ENCODE measurements around the gene MRPS34. TPM values are rescaled to one million over a fixed set of nuclear protein-coding genes. Genes with fewer than 3 reads are reported as not detected.
A peak's percentile ranks its signal among the peaks of the same experiment; 100 is the strongest.

MRPS34 gene
- total and polyA plus RNA-seq, 10 of the 15 experiments (the other 5 are each of a cell fraction or from before 2014, with no cell fraction given), result 3.6 to 285 (median 147) TPM

DNA sequence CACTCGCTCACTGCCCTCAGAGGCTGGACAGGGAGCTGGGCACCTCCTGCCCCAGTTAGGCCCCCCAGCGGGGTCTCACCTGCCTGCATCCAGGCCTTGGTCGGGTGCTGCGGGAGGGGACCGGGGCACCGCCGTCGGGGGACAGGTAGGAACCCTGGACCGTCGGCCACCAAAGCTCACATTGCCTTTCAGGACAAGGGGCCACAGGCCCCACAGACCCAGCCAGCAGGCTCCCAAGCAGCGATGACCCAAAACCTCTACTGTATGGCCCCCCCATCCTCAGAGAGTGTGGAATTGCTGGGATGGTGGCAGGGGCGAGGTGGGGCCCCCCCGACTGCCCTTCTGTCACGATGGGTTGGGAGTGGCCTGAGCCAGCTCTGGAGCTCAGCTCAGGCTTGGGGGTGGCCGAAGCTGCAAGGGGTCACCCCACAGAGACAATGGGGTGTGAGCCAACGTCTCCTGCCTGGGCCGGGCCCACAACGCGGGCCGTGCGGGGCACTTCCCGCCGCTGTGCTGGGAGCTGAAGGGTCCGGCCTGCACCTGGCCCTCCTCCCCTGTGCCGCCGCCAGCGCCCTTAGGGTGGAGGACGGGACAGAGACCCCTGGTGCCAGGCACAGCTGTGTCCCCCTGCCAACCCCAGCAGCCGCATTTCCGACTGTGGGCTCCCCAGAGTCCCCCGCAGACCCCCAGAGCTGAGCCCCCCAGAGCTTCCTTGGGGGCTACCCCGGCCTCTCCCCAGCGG is 20.1 kb upstream of the MRPS34 start (continued):
- TF ChIP-seq, protein P1, sequence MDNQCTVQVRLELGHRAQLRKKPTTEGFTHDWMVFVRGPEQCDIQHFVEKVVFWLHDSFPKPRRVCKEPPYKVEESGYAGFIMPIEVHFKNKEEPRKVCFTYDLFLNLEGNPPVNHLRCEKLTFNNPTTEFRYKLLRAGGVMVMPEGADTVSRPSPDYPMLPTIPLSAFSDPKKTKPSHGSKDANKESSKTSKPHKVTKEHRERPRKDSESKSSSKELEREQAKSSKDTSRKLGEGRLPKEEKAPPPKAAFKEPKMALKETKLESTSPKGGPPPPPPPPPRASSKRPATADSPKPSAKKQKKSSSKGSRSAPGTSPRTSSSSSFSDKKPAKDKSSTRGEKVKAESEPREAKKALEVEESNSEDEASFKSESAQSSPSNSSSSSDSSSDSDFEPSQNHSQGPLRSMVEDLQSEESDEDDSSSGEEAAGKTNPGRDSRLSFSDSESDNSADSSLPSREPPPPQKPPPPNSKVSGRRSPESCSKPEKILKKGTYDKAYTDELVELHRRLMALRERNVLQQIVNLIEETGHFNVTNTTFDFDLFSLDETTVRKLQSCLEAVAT (IDR thresholded peaks at IDR 0.05), result no peak
- TF ChIP-seq CHD2 (IDR thresholded peaks at IDR 0.05; ENCODE audit: borderline replicate concordance, low read depth, low read length) (no peak), POLR2AphosphoS2 (IDR thresholded peaks at IDR 0.05; ENCODE audit: low read depth, low read length) (no peak)
- TF ChIP-seq, protein P2, sequence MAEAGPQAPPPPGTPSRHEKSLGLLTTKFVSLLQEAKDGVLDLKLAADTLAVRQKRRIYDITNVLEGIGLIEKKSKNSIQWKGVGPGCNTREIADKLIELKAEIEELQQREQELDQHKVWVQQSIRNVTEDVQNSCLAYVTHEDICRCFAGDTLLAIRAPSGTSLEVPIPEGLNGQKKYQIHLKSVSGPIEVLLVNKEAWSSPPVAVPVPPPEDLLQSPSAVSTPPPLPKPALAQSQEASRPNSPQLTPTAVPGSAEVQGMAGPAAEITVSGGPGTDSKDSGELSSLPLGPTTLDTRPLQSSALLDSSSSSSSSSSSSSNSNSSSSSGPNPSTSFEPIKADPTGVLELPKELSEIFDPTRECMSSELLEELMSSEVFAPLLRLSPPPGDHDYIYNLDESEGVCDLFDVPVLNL (IDR thresholded peaks at IDR 0.05; ENCODE audit: low read depth, low read length), result no peak

DNA sequence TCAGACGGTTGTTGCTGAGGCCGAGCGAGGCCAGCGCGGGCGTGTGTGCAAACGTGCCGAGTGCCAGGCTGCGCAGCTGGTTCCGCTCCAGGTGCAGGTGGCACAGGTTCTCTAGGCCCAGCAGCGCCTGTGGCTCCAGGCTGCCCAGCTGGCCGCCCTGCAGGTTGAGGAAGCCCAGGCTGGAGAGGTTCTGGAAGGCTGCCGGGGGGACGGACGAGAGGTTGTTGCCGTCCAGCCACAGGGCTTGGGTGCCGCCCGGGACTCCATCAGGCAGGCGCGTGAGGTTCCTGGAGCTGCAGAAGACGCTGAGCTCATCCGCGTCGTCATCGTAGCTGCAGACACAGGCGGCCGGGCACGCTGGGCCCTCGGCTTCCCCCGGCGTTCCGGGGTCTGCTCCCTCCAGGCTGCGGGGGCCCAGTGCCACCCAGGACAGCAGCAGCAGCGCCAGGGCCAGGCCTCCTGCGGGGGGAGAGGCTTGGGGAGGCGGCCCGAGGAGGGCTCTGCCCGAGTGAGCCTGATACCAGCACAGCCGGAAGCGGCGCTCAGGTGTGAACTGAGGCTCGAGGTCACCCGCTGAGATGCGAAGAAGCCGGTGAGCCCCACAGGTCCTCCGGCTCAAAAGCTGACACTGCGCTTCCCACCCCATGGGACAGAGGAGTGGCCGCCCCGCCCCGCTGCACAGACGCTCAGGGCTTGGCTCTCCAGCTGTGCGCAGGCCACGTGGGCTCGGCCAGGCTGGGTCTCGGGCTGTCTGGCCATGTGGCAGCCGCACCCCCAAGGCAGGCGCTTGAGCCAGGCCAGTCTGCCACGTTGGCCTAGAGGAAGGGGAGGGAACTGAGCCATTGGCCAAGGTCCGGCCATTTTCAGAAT is 19.2 kb upstream of the MRPS34 start:
- Histone ChIP-seq H3K4me1 (ENCODE audit: control insufficient read depth, insufficient read depth, low read length) (no peaks in the 10 kb centered on the region), H3K27ac (ENCODE audit: control insufficient read depth, insufficient read depth) (no peak overlapping the region), H3K36me3 (ENCODE audit: control insufficient read depth in 2 of 2, insufficient read depth in 2 of 2, low read length in 1 of 2) (peaks cover 0 to 9% of the 10 kb centered on the region in 2 experiments; a peak in 3 of 4 replicates), H2AFZ (ENCODE audit: control insufficient read depth, low read depth, low read length) (no peak overlapping the region), H3K9me3 (replicated peaks; ENCODE audit: control insufficient read depth, insufficient read depth, low read length) (no peaks in the 10 kb centered on the region), H3K4me3 (no peak overlapping the region), H3K79me2 (ENCODE audit: control insufficient read depth, insufficient read depth, low read length) (no peaks in the 10 kb centered on the region; the same call in 1 of the 2 replicates), H3K9ac (ENCODE audit: control insufficient read depth, insufficient read depth, low read length) (no peak overlapping the region), H3K4me2 (ENCODE audit: control insufficient read depth, insufficient read depth) (no peak overlapping the region), H4K20me1 (ENCODE audit: control insufficient read depth, insufficient read depth) (no peaks in the 10 kb centered on the region), H3K27me3 (replicated peaks in 1 of 2; ENCODE audit: control insufficient read depth in 2 of 2, insufficient read depth in 2 of 2, low read length in 1 of 2) (no peaks in the 10 kb centered on the region)
- DNase-seq (ENCODE audit: low read depth, low spot score) (no peak), ATAC-seq (no peak), FAIRE-seq (no peak)
- whole genome bisulfite sequencing (ENCODE audit: insufficient coverage, insufficient replicate concordance, low lambda C conversion rate, missing lambda C conversion rate), result 94% methylated on average over 42 of the region's 59 CpGs
- intact Hi-C loops (cut with micrococcal nuclease; ENCODE audit: unreplicated experiment) (no loop called here), in situ Hi-C loops (cut with MboI) (no loop called here)
- TF ChIP-seq SIX5 (IDR thresholded peaks at IDR 0.05; ENCODE audit: low read depth, low read length, severe bottlenecking), result no peak
- TF ChIP-seq, protein P3, sequence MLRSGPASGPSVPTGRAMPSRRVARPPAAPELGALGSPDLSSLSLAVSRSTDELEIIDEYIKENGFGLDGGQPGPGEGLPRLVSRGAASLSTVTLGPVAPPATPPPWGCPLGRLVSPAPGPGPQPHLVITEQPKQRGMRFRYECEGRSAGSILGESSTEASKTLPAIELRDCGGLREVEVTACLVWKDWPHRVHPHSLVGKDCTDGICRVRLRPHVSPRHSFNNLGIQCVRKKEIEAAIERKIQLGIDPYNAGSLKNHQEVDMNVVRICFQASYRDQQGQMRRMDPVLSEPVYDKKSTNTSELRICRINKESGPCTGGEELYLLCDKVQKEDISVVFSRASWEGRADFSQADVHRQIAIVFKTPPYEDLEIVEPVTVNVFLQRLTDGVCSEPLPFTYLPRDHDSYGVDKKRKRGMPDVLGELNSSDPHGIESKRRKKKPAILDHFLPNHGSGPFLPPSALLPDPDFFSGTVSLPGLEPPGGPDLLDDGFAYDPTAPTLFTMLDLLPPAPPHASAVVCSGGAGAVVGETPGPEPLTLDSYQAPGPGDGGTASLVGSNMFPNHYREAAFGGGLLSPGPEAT (IDR thresholded peaks at IDR 0.05; ENCODE audit: low read depth), result no peak
- TF ChIP-seq RAD51 (IDR thresholded peaks at IDR 0.05), result no peak
- TF ChIP-seq POLR2A (IDR thresholded peaks at IDR 0.05; ENCODE audit: low read depth, low read length), result peak; percentile 38; the same call in 1 of the 2 replicates
- no peak for TF ChIP-seq MEF2A (IDR thresholded peaks at IDR 0.05; ENCODE audit: insufficient read depth, low read depth, low read length)
- POLR2A ChIA-PET, result interaction anchor here (1.0 kb wide), 1 partner anchor 14 kb away, joined by 4 read pairs; no protein-coding TSS in a partner anchor
- SMC1A ChIA-PET (ENCODE audit: uncharacterized antibody, unreplicated experiment), result no interaction called here
- CTCF ChIA-PET, result no interaction called here
- RAD21 ChIA-PET (ENCODE audit: unreplicated experiment), result no interaction called here
- no TSS peak for BruUV-seq (replicated peaks)

All from GM12878 (cell line).